ENCODE results near the gene PLEKHG5. TPM values are rescaled to one million over a fixed set of nuclear protein-coding genes. Genes with fewer than 3 reads are reported as not detected.
A peak's percentile ranks its signal among the peaks of the same experiment; 100 is the strongest.

PLEKHG5 gene
- total and polyA plus RNA-seq, 2 donors (not counting 1 experiment from before 2014, with no cell fraction given) = 0.42 to 3.3 TPM

DNA sequence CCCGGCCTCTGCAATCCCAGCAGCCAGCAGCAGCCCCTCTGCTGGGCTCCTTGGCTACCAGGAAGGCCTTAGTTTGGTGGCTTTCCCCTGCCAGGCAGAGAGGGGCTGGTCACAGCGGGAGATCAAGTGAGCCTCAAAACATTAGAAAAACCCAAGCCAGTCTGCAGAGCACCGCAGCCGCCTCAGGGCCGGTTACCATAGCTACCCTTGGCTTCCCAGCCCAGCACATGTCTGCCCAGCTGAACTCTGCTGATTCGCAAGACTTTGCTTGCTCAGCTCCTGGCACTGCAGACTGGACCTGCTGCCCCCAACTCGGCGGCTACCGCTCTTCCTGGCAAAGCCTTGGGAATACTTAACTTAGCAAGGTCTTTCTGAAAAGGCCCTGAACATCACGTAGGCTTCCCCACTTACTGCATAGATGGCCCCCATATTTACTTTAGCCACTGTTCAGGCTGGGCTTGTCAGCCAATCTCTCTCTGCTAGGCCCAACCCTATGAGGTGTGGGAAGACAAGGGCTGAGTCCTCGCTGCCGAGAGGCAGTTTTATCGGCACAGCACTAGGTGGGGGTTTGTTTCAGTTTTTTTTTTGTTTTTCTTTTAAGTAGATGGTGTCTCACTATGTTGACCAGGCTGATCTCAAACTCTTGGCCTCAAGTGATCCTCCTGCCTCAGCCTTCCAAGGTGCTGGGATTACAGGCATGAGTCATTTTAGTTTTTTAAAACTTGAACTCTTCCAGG lies 28.6 kb upstream of the PLEKHG5 start:
- H3K27ac ChIP-seq (ENCODE audit: insufficient read depth, low read length) = no peak overlapping the region
- no peak for TF ChIP-seq EZH2 (IDR thresholded peaks at IDR 0.05; ENCODE audit: low read length, missing control alignments)
- TF ChIP-seq, protein P1, sequence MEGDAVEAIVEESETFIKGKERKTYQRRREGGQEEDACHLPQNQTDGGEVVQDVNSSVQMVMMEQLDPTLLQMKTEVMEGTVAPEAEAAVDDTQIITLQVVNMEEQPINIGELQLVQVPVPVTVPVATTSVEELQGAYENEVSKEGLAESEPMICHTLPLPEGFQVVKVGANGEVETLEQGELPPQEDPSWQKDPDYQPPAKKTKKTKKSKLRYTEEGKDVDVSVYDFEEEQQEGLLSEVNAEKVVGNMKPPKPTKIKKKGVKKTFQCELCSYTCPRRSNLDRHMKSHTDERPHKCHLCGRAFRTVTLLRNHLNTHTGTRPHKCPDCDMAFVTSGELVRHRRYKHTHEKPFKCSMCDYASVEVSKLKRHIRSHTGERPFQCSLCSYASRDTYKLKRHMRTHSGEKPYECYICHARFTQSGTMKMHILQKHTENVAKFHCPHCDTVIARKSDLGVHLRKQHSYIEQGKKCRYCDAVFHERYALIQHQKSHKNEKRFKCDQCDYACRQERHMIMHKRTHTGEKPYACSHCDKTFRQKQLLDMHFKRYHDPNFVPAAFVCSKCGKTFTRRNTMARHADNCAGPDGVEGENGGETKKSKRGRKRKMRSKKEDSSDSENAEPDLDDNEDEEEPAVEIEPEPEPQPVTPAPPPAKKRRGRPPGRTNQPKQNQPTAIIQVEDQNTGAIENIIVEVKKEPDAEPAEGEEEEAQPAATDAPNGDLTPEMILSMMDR (conservative IDR thresholded peaks at IDR 0.05 in 1 of 2, IDR thresholded peaks at IDR 0.05 in 1 of 2; ENCODE audit: low read depth in 1 of 2, low read length in 2 of 2) = no peak
- H3K4me2 ChIP-seq (ENCODE audit: extremely low read depth, insufficient read depth, low read length) = peak overlapping the region; percentile 41
- no peak overlapping the region for H3K4me3 ChIP-seq (replicated peaks in 1 of 4; ENCODE audit: control extremely low read depth in 1 of 4, insufficient read depth in 1 of 4, low read depth in 3 of 4, low read length in 4 of 4)
- no peak overlapping the region for H2AFZ ChIP-seq (ENCODE audit: low read length)
- peaks cover 3% of the 10 kb centered on the region for H3K36me3 ChIP-seq (ENCODE audit: control insufficient read depth, insufficient read depth, low read length)
- no peaks in the 10 kb centered on the region for H4K20me1 ChIP-seq (ENCODE audit: control insufficient read depth, extremely low read depth, insufficient read depth, low read length)
- no peaks in the 10 kb centered on the region for H3K4me1 ChIP-seq (ENCODE audit: control insufficient read depth, extremely low read depth, insufficient read depth, low read length)
- DNase-seq (ENCODE audit: low read depth in 2 of 2) = peak; percentile 75 to 84
- H3K9me3 ChIP-seq (ENCODE audit: control insufficient read depth, insufficient read depth, low read depth, low read length) = no peaks in the 10 kb centered on the region
- no peaks in the 10 kb centered on the region for H3K27me3 ChIP-seq (ENCODE audit: control insufficient read depth, insufficient read depth, low read length)
- H3K9ac ChIP-seq (ENCODE audit: insufficient read depth, low read length) = no peak overlapping the region
- H3K79me2 ChIP-seq (ENCODE audit: control insufficient read depth, insufficient read depth, low read length) = no peaks in the 10 kb centered on the region

- Histone ChIP-seq H3K4me2 (ENCODE audit: extremely low read depth, insufficient read depth, low read length) (no peak overlapping the region), H4K20me1 (ENCODE audit: control insufficient read depth, extremely low read depth, insufficient read depth, low read length) (no peaks in the 10 kb centered on the region), H3K4me3 (replicated peaks in 1 of 4; ENCODE audit: control extremely low read depth in 1 of 4, insufficient read depth in 1 of 4, low read depth in 3 of 4, low read length in 4 of 4) (no peak overlapping the region), H3K27ac (ENCODE audit: insufficient read depth, low read length) (no peak overlapping the region), H3K9ac (ENCODE audit: insufficient read depth, low read length) (no peak overlapping the region), H2AFZ (ENCODE audit: low read length) (no peak overlapping the region), H3K79me2 (ENCODE audit: control insufficient read depth, insufficient read depth, low read length) (no peaks in the 10 kb centered on the region), H3K27me3 (ENCODE audit: control insufficient read depth, insufficient read depth, low read length) (no peaks in the 10 kb centered on the region), H3K36me3 (ENCODE audit: control insufficient read depth, insufficient read depth, low read length) (peaks cover 3% of the 10 kb centered on the region), H3K4me1 (ENCODE audit: control insufficient read depth, extremely low read depth, insufficient read depth, low read length) (no peaks in the 10 kb centered on the region), H3K9me3 (ENCODE audit: control insufficient read depth, insufficient read depth, low read depth, low read length) (no peaks in the 10 kb centered on the region)
- DNase-seq (ENCODE audit: low read depth in 2 of 2) = peak in 1 of 2 donors; percentile 46
- TF ChIP-seq, protein P1 (conservative IDR thresholded peaks at IDR 0.05 in 1 of 2, IDR thresholded peaks at IDR 0.05 in 1 of 2; ENCODE audit: low read depth in 1 of 2, low read length in 2 of 2) = no peak
- no peak for TF ChIP-seq EZH2 (IDR thresholded peaks at IDR 0.05; ENCODE audit: low read length, missing control alignments)
Observed at GRCh38 chr1:6519491-6519934, 28.0 kb upstream of the PLEKHG5 start.

DNA sequence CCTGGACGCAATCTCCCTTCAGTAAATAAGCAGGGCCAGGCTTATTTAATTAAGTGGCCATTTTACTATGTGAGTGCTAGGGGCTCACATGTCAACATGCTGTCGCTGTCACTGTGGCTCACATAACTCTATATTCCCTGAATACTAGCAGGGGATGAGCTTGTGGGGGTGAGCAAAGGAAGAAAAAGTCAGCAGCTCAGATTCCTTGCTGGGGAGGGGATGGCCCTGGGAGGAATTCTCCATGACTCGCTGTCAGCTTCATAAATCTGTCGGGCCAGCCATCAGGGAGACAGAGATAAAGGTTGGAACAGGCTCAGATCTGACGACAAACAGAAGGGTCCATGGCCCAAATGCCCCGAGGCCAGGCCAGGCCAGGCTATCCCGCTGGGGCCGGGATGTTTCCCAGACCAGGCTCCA lies 26.0 kb upstream of the PLEKHG5 start:
- Histone ChIP-seq H4K20me1 (ENCODE audit: control insufficient read depth, extremely low read depth, insufficient read depth, low read length) (no peaks in the 10 kb centered on the region), H3K36me3 (ENCODE audit: control insufficient read depth, insufficient read depth, low read length) (no peaks in the 10 kb centered on the region), H2AFZ (ENCODE audit: low read length) (no peak overlapping the region), H3K9ac (ENCODE audit: insufficient read depth, low read length) (no peak overlapping the region), H3K27me3 (ENCODE audit: control insufficient read depth, insufficient read depth, low read length) (no peaks in the 10 kb centered on the region), H3K79me2 (ENCODE audit: control insufficient read depth, insufficient read depth, low read length) (no peaks in the 10 kb centered on the region), H3K4me2 (ENCODE audit: extremely low read depth, insufficient read depth, low read length) (no peak overlapping the region), H3K27ac (ENCODE audit: insufficient read depth, low read length) (no peak overlapping the region), H3K9me3 (ENCODE audit: control insufficient read depth, insufficient read depth, low read depth, low read length) (no peaks in the 10 kb centered on the region), H3K4me1 (ENCODE audit: control insufficient read depth, extremely low read depth, insufficient read depth, low read length) (no peaks in the 10 kb centered on the region), H3K4me3 (replicated peaks in 1 of 4; ENCODE audit: control extremely low read depth in 1 of 4, insufficient read depth in 1 of 4, low read depth in 3 of 4, low read length in 4 of 4) (no peak overlapping the region)
- TF ChIP-seq EZH2 (IDR thresholded peaks at IDR 0.05; ENCODE audit: low read length, missing control alignments) = no peak
- TF ChIP-seq, protein P1 (conservative IDR thresholded peaks at IDR 0.05 in 1 of 2, IDR thresholded peaks at IDR 0.05 in 1 of 2; ENCODE audit: low read depth in 1 of 2, low read length in 2 of 2) = no peak
- no peak for DNase-seq (ENCODE audit: low read depth in 2 of 2)
